Stimulated activated naive CD4-positive, alpha-beta T cell (primary cell): Measurements from ENCODE around the gene CDK2.
A peak's percentile ranks its signal among the peaks of the same experiment; 100 is the strongest.

ENCODE experiments used
- DNase-seq, 6 experiments: peaks; one replicate each; lab custom pipeline; 2025; lab: John Stamatoyannopoulos, UW

Gene CDK2

DNA sequence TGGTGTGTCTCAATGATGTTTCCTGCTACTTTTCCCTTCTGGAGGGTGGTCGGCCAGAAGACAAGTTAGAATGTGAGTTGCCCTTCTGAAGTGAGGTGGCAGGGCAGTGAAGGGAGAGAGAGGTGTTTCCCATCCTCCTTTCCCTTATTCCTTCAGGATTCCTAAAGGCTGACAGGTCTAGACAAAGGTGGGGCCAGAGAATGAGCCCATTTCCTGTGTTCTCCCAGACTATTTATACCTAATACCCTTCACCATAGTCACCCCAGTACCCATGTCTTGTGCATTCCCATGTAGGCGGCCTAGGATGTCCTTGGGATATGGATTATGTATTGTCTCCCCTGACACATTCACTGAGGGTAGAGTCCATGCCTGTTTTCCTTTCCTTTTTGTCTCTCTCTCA lies 28.6 kb upstream of the CDK2 start:
- no peak for DNase-seq

DNA sequence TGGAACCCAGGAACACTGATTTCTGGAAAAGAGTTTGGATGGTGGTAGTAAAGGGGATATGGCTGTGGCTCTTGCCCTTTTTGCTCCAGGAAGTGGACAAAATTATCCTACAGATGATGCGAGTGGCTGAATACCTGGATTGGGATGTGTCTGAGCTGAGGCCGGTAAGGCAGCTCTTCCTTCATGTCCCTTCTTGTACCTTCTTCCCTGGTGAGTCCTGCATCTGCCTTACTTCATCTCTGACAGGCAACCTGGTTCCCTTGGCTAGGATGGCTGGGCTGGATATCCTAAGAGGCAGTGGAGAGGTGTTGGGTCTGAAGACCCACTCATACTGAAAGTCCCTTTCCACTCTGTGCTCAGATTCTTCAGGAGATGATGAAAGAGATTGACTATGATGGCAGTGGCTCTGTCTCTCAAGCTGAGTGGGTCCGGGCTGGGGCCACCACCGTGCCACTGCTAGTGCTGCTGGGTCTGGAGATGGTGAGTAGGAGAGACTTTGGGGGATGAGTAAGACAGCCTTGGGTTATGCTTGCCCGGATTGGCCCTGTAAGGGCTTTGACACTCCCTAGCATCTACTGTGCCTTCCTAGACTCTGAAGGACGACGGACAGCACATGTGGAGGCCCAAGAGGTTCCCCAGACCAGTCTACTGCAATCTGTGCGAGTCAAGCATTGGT lies 27.7 kb upstream of the CDK2 start:
- DNase-seq = no peak

DNA sequence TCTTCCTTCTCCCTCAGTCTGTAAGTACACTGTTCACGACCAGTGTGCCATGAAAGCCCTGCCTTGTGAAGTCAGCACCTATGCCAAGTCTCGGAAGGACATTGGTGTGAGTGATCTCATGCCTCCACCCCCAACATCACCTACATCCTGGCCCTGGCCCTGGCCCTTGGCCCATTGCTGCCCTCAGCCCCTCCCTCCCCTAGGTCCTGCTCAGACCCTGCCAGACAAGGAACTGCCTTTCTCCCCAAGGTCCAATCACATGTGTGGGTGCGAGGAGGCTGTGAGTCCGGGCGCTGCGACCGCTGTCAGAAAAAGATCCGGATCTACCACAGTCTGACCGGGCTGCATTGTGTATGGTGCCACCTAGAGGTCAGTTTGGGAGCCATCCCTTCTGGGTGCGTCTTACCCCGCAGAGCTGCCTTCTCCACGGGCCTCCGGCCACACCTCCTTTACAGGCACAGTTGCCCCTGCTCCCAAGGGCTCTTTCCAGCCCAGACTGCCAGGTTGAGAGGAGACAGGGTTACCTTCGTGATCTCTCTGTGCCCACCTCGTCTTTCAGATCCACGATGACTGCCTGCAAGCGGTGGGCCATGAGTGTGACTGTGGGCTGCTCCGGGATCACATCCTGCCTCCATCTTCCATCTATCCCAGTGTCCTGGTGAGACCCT lies 26.4 kb upstream of the CDK2 start:
- peak; percentile 71 to 89 (median 78) for DNase-seq

DNA sequence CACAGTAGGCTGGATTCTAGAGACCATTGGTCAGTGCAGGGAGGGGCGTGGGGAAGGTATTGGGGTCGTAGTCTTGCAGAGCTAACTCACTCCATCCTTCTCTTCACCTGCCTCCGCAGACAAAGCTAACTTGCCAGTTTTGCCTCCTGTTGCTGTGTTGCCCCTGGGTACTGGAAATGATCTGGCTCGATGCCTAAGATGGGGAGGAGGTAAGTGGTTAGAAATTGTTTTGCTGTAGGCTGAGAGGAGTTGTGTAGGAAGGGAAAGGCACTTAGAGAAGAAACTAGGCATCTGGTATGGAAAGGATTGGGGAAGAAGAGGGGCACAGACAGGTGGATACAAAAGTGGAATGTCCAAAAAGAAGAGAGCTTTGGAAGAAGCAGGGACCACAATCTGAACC lies 24.6 kb upstream of the CDK2 start:
- no peak for DNase-seq

DNA sequence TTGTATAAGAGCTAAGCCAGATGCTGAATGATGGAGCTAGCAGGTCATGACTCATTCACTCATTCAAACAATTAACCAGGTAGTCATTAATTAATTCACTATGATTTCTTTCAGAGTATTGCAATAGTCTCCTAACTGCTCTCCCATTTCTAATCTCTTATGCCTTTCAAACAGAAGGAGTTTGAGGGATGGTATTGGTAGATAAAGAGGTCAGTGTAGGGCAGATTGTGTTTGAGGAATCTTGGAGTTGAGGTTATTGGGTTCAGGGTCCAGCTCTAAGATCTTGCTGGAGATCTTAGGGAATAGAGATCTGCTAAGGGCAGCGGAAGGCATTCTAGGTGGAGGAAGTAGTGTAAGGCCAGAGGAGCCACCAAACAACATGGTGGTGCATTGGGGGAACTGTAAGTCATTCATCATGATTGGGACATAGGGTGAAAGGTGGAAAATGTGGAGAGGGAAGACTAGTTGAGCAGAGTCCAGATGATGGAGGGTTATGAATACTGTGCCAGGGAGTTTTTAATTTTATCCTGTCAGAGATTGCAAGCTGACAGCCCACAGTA lies 24.0 kb upstream of the CDK2 start:
- no peak for DNase-seq

DNA sequence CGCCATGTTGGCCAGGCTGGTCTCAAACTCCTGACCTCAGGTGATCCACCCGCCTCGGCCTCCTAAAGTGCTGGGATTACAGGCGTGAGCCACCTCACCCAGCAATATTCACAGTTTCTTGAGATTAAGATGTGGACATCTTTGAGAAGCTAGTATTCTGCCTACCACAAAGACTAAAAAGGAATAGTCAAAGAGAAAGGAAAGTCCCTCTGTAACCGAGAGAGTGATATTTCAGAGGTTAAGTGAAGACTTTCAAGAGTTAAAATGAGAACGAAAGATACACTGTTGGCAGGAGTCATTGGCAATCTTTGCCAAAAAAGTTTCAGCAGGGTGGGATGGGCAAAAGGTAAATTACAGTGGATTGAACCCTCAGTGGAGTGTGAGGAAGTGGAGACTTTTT lies 20.1 kb upstream of the CDK2 start:
- DNase-seq = no peak

DNA sequence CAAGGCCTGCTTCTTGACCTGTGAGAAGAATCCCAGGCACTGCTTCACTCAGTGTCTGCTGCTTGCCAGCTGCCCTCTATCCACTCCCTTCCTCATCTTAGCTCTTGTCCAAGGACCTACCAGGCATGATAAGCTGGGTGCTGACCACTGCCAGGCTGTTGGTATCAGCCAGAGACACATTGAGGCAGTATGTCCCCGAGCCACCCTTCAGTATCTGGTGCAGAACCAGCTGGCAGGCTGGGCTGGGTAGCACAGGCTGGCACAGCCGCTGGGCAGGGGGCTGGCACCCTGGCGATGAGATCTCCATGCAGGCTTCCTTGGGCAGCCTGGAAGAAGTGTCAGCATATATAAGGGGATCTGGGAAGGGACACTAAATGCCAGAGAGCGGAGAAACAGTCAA lies 11.3 kb upstream of the CDK2 start:
- peak in 1 of 6 experiments; percentile 47 for DNase-seq

GRCh38 chr12:55955800-55956508 lies 10.7 kb upstream of the CDK2 start:
- DNase-seq = peak in 5 of 6 experiments; percentile 10 to 47 (median 29)

DNA sequence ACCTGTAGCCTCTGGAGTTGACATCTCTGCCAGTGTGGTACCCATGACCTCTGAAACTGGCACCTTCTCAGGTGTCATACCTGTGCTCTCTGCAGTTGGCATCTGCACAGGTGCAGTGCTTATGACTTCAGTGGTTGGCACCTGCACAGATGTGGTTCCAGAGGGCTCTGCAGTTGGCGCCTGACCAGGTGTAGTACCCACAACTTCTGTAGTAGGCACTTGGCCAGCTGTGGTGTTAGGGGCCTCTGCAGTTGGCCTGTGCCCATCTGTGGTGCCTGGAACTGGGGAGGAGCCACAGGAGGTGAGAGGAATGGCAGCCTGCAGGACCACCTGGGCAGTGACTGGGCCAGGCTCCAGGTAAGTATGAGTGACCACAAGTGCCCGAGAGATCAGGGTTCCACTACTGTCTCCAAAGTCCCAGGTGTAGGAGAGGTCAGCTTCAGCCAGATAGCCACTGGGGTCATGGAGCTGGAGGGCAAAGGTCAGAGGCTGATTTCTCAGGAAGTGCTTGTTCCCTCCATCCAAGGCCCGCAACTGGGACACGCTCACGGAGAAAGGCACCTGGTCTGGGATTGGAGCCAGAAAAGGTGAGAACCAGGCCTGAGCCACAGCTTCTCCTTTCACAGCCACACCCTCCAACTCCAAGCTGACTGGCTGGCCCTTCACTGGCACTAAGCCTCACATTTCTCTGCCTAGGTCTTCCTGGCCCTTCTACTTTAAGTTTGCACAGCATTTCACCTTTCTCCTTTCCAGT lies 9.3 kb upstream of the CDK2 start:
- peak in 1 of 6 experiments; percentile 19 for DNase-seq

- DNase-seq = no peak
These were observed 2.9 kb upstream of the CDK2 start for GRCh38 chr12:55963760-55964159.

- no peak for DNase-seq
These were observed 1.4 kb upstream of the CDK2 start for GRCh38 chr12:55965240-55965639.

DNA sequence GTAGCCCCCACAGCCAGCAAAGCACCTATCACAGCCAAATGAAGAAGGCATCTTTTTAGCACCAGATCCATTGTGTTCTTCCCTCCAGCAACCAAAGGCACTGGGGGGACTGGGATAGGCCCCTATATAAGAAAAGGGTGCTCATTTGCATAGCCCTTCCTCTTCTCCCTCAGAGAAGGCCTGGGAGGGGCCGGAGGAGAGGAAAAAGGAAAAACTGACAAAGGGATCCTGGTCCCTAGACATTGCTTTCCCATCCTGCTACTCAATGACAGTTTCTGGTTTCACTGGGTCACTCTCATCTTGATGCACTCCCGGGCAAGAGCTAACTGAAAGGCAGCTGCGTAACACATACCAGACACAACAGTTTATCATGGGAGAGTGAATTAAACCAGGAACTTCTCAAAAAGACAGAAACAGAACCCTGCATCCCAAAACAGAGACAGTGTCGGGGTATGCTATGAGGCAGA lies 656 bp upstream of the CDK2 start, which contains the start of gene PMEL:
TSS of gene PMEL (minus strand) at position 102 of the 467 bp plus-strand sequence. CDS start at position 71, 31 bp downstream.
- no peak for DNase-seq

DNA sequence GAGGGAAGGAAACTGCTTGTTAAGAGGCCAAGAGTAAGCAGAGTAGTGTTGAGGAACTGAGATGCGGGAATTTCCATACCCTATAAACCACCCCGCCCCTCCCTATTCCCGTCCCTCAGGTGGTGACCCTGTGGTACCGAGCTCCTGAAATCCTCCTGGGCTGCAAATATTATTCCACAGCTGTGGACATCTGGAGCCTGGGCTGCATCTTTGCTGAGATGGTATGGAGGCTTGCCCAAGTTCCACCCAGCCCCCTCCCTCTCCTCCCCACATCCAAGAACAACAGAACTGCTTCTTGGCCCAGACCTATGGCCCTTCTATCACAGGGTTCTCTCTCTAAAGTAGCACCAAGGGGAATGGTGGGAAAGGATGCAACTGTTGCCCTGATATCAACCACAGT lies 2.7 kb downstream of the CDK2 start:
- DNase-seq = no peak

DNA sequence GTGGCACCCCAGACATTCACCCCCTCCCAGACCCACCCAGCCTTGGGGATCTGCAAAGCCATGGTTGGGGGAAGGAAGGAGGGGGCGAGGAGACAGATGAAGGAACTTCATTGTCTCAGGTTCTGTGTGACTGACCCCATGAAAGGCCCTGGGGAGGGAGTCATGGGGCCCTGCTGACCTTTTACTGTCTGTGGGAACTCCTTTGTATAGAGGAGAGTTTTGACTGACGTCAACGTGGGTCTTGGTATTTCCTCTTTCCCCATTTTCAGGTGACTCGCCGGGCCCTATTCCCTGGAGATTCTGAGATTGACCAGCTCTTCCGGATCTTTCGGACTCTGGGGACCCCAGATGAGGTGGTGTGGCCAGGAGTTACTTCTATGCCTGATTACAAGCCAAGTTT lies 4.1 kb downstream of the CDK2 start:
- DNase-seq = no peak

- DNase-seq = no peak
These were observed 5.4 kb downstream of the CDK2 start for GRCh38 chr12:55972042-55972441.

GRCh38 chr12:55972456-55972855 lies 5.8 kb downstream of the CDK2 start:
- DNase-seq = no peak

DNA sequence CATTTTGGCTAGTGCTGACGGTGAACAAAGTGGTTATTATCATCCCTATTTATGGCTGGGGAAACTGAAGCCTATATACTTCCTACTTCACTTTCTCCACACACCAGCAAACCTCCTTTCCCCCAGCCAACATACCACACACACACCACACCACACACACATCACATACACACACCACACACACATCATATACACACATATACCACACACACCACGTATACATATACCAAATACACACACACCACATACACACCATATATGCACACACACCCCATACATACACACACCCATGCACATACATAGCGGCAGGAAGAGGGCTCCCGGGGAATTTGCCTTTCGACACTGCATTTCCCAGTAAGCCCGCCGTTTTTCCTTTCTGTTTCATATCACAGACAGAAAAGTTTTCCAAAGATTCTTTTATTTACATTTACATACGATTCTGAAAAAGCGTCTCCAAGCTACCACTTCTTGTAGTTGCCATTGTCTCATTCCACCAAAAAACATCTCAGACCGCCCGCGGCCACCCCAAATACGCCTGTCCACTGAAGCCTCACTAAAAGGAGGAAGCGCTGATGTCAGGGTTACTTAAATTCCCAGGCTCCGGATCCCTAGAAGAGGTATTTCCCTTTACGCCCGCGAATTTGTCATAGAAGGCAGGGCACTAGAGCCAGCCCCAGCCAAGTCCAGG lies 6.4 kb downstream of the CDK2 start:
- DNase-seq = peak in 2 of 6 experiments; percentile 28 to 45

GRCh38 chr12:55973599-55974307 lies 7.1 kb downstream of the CDK2 start, which contains the start of gene RAB5B:
Gene RAB5B (plus strand): TSS chr12:55974078. CDS start chr12:55986961, 12,883 bp downstream.
- peak; percentile 88 to 100 (median 98) for DNase-seq

DNA sequence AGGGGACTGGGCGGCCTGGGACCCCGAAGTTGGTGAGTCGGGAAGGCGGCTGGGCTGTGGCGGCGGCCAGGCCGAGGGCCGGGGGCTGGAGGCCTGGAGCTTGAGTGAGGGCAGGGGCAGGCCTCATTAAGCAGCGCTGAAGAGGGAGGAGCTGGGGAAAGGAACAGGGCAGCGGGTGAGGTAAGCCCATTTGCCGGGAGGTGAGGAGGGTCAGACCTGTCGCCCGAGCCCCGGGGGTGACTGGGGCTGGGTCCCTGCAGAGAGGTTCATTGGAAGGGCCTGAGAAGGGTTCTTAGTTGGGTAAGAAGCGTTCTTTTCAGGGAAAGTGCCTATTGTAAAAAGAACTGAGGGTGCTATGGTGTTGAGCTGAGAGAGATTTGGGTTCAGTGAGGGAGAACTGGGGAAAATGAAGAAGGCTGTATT lies 7.7 kb downstream of the CDK2 start:
- DNase-seq = peak in 2 of 6 experiments; percentile 18 to 44

DNA sequence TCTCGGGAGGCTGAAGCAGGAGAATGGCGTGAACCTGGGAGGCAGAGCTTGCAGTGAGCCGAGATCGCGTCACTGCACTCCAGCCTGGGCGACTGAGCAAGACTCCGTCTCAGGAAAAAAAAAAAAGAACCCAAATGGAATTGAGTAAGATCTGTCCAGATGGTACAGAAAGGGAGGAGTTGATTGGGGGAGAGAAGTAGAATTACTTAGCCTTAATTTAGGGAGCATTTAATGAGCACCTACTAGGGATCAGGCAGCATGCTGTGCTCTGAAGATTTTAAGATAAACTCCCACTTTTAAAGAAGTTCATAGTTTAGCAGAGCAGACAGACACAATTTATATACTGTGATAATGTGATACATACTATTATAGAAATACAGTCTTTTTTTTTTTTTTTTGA lies 11.8 kb downstream of the CDK2 start:
- no peak for DNase-seq
